ENCODE data around the gene PRKN. TPM values are rescaled to one million over a fixed set of nuclear protein-coding genes. Genes with fewer than 3 reads are reported as not detected.

PRKN gene
- total and polyA plus RNA-seq, 2 experiments from 2014 or later, result 1.2 to 2.3 TPM

GRCh38 chr6:161303628-161304340 is 1423.8 kb downstream of the PRKN start:
- peaks cover 24% of the 10 kb centered on the region for H3K4me1 ChIP-seq (ENCODE audit: insufficient read depth)

GRCh38 chr6:161302949-161303348 is 1424.6 kb downstream of the PRKN start:
- Histone ChIP-seq H3K27ac (no peak overlapping the region), H3K9me2 (ENCODE audit: insufficient read depth) (no peaks in the 10 kb centered on the region), H3F3A (ENCODE audit: insufficient read depth) (peaks cover 26% of the 10 kb centered on the region), H3K9ac (no peak overlapping the region), H3K9me3 (ENCODE audit: low read depth) (no peaks in the 10 kb centered on the region), H3K4me2 (ENCODE audit: unreplicated experiment) (no peak overlapping the region), H4K20me1 (ENCODE audit: insufficient read depth) (no peaks in the 10 kb centered on the region), H3K27me3 (replicated peaks; ENCODE audit: insufficient read depth) (no peaks in the 10 kb centered on the region), H3K4me3 (no peak overlapping the region), H3K36me3 (ENCODE audit: low read depth) (no peaks in the 10 kb centered on the region), H2AFZ (no peak overlapping the region), H3K4me1 (ENCODE audit: insufficient read depth) (peaks cover 24% of the 10 kb centered on the region), H3K79me2 (ENCODE audit: insufficient read depth) (no peaks in the 10 kb centered on the region)
- DNase-seq, result no peak
- 91 to 97% methylated on average over 6 of the region's 6 CpGs for WGBS, 2 experiments (ENCODE audit: low coverage in 1 of 2, low lambda C conversion rate in 2 of 2, missing lambda C conversion rate in 2 of 2)
- TF ChIP-seq EZH2 (IDR thresholded peaks at IDR 0.05; ENCODE audit: insufficient read depth, poor library complexity, severe bottlenecking), result no peak
- TF ChIP-seq EZH2phosphoT487 (IDR thresholded peaks at IDR 0.05; ENCODE audit: insufficient read depth, low read depth), result no peak
- in situ Hi-C loops (cut with MboI), result no loop called here

More at GRCh38 chr6:161303628-161304340, 1423.8 kb downstream of the PRKN start:
- no peak overlapping the region for H2AFZ ChIP-seq
- peak overlapping the region; percentile 36 for H3K4me2 ChIP-seq (ENCODE audit: unreplicated experiment)
- H3F3A ChIP-seq (ENCODE audit: insufficient read depth), result peaks cover 26% of the 10 kb centered on the region
- H3K4me3 ChIP-seq, result no peak overlapping the region
- H4K20me1 ChIP-seq (ENCODE audit: insufficient read depth), result no peaks in the 10 kb centered on the region
- in situ Hi-C loops (cut with MboI), result no loop called here
- H3K36me3 ChIP-seq (ENCODE audit: low read depth), result no peaks in the 10 kb centered on the region
- H3K9me3 ChIP-seq (ENCODE audit: low read depth), result no peaks in the 10 kb centered on the region
- no peaks in the 10 kb centered on the region for H3K79me2 ChIP-seq (ENCODE audit: insufficient read depth)
- H3K27ac ChIP-seq, result no peak overlapping the region
- peak; percentile 60 for DNase-seq
- no peaks in the 10 kb centered on the region for H3K9me2 ChIP-seq (ENCODE audit: insufficient read depth)
- 94 to 95% methylated on average over 16 of the region's 16 CpGs for WGBS, 2 experiments (ENCODE audit: low coverage in 1 of 2, low lambda C conversion rate in 2 of 2, missing lambda C conversion rate in 2 of 2)
- H3K27me3 ChIP-seq (replicated peaks; ENCODE audit: insufficient read depth), result no peaks in the 10 kb centered on the region
- no peak overlapping the region for H3K9ac ChIP-seq
- TF ChIP-seq EZH2 (IDR thresholded peaks at IDR 0.05; ENCODE audit: insufficient read depth, poor library complexity, severe bottlenecking), result no peak
- TF ChIP-seq EZH2phosphoT487 (IDR thresholded peaks at IDR 0.05; ENCODE audit: insufficient read depth, low read depth), result no peak

GRCh38 chr6:161301338-161301737 is 1426.2 kb downstream of the PRKN start:
- H3K27ac ChIP-seq, result peak overlapping the region; percentile 30
- peaks cover 26% of the 10 kb centered on the region for H3F3A ChIP-seq (ENCODE audit: insufficient read depth)
- no peaks in the 10 kb centered on the region for H3K27me3 ChIP-seq (replicated peaks; ENCODE audit: insufficient read depth)
- H3K79me2 ChIP-seq (ENCODE audit: insufficient read depth), result no peaks in the 10 kb centered on the region
- whole genome bisulfite sequencing, 2 experiments (ENCODE audit: low coverage in 1 of 2, low lambda C conversion rate in 2 of 2, missing lambda C conversion rate in 2 of 2), result 0 to 6% methylated on average over 2 of the region's 2 CpGs
- no peaks in the 10 kb centered on the region for H3K36me3 ChIP-seq (ENCODE audit: low read depth)
- no peak overlapping the region for H2AFZ ChIP-seq
- H3K9me3 ChIP-seq (ENCODE audit: low read depth), result no peaks in the 10 kb centered on the region
- peak overlapping the region; percentile 7 for H3K4me2 ChIP-seq (ENCODE audit: unreplicated experiment)
- no peaks in the 10 kb centered on the region for H3K9me2 ChIP-seq (ENCODE audit: insufficient read depth)
- peaks cover 24% of the 10 kb centered on the region for H3K4me1 ChIP-seq (ENCODE audit: insufficient read depth)
- no peak overlapping the region for H3K9ac ChIP-seq
- 0 out of 2 replicates have a peak, but pooled peaks have one; percentile 47 for TF ChIP-seq EZH2phosphoT487 (IDR thresholded peaks at IDR 0.05; ENCODE audit: insufficient read depth, low read depth)
- no peak for TF ChIP-seq EZH2 (IDR thresholded peaks at IDR 0.05; ENCODE audit: insufficient read depth, poor library complexity, severe bottlenecking)
- no peak overlapping the region for H3K4me3 ChIP-seq
- peak; percentile 86 for DNase-seq
- in situ Hi-C loops (cut with MboI), result no loop called here
- no peaks in the 10 kb centered on the region for H4K20me1 ChIP-seq (ENCODE audit: insufficient read depth)

DNA sequence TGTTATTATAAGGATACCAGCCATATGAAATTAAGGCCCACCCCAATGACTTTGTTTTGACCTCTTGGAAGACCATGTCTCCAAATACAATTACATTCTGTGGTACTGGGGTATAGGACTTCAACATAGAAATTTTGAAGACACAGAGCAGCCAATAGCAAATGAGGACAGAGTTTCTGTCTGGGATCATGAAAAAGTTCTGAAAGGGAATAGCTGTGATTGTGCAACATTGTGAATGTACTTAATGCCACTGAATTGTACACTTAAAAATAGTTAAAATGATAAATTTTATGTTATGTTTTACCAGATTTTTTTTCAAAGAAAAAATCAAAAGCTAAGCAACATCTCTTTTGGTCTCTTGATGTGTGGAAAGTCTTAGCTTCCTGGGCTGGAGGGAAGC is 1426.7 kb downstream of the PRKN start:
- in situ Hi-C loops (cut with MboI), result no loop called here
- no peak for TF ChIP-seq EZH2 (IDR thresholded peaks at IDR 0.05; ENCODE audit: insufficient read depth, poor library complexity, severe bottlenecking)
- Histone ChIP-seq H3K9me2 (ENCODE audit: insufficient read depth) (no peaks in the 10 kb centered on the region), H3K36me3 (ENCODE audit: low read depth) (no peaks in the 10 kb centered on the region), H4K20me1 (ENCODE audit: insufficient read depth) (no peaks in the 10 kb centered on the region), H3K4me1 (ENCODE audit: insufficient read depth) (peaks cover 24% of the 10 kb centered on the region), H3K27ac (no peak overlapping the region; the same call in 1 of the 2 replicates), H3K27me3 (replicated peaks; ENCODE audit: insufficient read depth) (no peaks in the 10 kb centered on the region), H3K4me3 (no peak overlapping the region), H3K4me2 (ENCODE audit: unreplicated experiment) (no peak overlapping the region), H3K9me3 (ENCODE audit: low read depth) (no peaks in the 10 kb centered on the region), H3K79me2 (ENCODE audit: insufficient read depth) (no peaks in the 10 kb centered on the region), H3K9ac (no peak overlapping the region), H2AFZ (no peak overlapping the region), H3F3A (ENCODE audit: insufficient read depth) (peaks cover 26% of the 10 kb centered on the region)
- peak; percentile 37 for DNase-seq
